GM11168 (cell line): ENCODE data around the gene CHAC1.

Experiments used
- in situ Hi-C: fragments of 300-500 bp; cut with MboI; formaldehyde crosslinking; loops from one replicate; pipeline ENCODE4 v1.12.0; 2022; ENCODE audit warnings: low sequenced_read_pairs; ENCODE audit not compliant: unreplicated experiment

Gene CHAC1

DNA sequence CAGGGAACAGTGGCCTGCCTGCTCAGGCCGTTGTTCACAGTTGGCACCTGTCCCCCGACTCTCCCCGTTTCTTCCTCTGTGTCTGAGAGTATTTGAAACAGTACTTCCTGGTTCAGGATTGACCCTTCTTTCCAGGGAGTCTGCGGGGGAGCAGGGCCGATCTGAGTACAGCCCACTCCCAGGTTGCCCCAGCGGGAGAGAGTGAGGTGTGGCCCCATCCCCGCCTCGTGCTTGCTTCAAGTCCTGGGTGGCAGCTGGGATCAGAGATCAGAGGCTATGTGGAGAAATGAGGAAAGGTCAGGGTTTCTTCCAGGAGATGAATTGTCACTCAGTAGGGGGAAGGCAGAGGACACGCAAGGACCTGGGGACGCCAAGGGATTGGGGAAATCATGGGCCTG is 30.7 kb upstream of the CHAC1 start:
- in situ Hi-C loops: no loop called here

DNA sequence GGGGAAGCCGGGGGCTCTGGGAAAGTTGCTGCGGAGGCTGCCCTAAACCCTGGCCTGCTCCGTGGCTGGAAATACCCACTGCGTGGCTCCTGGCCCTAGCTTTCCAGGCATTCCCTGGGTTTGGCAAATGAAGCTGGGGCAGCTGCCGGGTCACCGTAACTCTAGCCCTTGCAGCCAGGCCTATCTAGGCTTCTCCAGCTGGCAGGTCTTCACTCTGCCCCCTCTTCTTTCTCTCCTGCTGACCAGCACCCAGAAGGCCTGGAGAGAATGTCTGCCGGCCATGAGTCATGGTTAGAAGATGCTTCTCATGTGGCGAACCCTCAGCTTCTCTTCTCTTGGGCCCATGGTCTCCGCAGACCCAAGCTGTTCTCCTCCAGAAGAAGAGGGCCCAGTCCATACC is 29.7 kb upstream of the CHAC1 start:
- in situ Hi-C loops: no loop called here

DNA sequence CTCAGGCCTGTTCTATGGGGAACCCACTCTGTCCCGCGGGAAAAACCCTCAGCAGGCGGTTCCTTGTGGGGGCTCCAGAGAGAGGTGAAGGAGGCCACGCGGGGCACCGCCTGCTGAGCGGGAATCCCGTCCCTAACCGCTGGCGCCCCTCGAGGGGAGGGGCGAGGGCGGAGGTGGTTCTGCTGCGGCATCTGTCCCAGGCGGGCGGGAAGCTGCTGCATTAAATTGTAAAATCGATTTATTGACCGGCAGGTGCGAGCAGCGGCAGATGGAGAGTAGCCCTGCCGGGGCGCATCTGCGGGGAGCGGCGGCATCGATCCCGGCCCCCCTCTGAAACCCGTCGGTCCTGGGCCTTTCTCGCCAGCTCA is 27.8 kb upstream of the CHAC1 start:
- in situ Hi-C loops: no loop called here

DNA sequence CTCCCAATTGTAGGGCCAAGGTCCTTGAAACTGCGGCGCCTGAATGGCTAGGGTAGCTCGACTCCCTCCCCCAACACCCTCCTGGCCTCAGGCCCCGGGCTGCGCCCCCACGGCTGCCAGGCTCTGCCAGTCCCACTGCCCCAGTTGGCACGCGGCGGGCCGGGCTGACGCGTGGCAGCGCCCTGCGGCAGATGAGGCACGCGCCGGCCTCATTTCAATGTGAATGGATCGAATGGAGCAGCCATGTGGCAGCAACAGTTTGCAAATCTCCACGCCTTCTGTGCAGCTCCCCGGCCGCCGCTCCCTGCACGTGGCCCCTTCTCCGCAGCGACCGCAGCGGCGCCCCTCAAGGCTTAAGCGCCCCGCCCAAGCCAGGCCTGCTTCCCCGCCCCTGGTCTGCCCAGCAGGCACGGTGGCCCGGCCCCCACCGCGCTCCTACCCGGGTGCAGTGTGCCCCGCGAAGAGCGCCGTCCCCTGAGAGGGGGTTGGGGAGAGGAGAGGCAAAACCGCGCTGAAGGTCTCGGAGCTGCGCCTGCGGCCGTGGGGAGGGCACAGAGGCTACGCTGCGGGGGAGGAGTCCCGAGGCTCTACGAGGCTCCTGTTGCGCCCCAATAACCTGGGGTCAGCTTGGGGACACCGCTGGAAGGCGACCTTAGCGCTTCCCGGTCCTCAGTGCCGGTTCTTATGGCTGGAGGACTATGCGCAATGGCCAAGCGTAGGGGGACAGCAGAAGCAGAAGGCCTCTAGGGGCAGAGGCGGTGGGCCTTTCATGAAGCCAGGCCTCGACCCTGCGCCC is 27.2 kb upstream of the CHAC1 start:
- in situ Hi-C loops: no loop called here

DNA sequence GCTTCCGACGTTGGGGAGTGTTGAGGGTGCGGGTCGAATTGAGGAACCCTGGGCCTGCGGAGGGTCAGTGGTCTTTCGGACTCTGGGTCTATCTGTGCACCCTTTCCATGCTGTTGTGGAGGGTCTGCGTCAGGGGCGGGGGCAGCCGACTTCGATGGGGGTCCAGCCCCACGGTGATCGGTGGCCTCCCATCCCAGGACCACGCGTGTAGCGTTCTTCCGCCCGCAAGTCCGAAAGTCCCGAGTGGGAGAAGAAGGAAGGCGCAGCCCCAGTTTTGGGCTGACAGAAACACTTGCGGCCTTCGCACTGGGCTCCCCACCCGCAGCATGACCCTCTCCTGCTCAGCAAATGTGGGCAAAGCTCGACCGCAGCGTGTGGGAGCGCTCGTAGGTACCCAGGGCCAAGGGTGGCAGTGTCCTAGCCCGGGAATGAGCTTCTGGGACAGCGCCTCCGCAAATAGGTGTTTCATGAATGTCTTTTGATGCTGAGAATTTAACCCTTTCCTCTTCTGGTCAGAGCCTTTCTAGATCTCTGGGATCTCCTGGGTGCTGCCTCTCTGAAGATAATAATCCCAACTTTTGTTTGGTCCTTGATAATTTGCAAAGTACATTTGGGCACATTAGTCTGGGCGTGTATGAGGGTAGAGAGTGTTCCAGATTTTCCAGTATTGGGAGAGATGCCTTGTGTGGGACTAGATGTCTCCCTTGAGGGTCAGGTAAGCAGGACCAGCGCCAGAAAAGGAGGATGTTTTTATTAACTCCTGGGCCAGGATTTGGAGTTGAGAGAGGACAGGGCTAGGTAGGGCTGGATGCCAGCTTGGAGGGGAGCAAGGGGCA is 26.4 kb upstream of the CHAC1 start:
- in situ Hi-C loops: no loop called here

DNA sequence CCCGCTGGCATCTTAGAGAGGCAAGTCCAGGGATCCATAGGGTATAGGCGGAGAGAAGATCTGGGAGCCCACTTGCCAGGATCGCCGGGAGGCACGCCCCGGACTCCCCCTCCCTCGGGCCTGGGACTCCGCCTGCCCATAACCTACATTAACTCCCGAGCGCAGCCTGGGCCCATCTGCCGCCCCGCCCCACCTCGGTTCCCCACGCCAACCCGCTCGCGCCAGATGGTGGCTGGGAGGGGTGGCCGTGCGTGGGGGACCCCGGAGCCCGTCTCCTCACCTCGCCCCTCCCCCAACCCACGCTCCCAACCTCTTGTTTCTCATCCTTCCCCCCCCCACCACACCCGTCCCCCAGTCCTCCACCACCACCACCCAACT is 25.8 kb upstream of the CHAC1 start:
- in situ Hi-C loops: no loop called here

DNA sequence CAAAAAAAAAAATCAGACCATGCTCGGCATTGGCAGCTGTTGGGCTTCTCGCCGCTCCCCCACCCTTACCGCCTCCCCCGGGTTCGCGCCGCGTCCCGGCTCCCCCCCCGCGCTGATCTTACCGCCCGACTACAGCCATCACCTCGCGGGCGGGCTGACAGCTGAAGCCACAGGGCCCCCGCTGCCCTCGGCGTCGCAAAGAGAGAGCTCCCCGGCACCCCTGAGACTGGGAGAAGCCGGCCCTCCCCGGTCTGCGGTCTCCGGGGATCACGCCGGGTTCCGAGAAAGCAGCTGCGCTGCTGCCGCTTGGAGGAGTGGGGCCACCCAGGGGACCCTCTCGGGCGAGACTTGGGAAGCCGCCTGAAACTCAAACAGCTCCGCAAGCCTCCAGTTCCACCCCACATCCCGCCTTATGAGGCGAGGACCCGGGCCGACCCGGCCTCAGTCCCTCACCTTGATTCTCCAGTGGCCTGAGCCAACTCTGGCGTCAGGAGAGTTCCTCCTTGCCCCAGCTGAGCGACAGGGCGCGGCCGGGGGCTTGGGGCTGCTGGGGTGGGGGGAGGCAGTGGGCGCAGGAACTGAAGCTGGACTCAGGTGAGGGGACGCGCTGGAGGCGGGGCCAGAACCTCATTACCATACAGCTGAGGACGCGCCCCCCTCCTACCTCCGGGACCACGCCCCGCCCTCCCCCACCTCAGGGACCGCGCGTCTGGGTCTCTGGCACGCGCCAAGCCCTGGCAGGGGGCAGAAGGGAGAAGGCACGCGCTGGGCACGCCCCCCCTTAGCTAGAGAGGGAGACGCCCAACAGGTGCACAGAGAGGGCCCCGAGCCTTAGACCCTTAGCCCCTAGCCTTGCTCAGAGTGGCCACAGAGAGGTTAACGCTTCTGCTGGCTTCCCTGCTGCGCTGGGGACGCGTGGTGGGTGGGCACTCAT is 25.1 kb upstream of the CHAC1 start:
- in situ Hi-C loops: no loop called here

DNA sequence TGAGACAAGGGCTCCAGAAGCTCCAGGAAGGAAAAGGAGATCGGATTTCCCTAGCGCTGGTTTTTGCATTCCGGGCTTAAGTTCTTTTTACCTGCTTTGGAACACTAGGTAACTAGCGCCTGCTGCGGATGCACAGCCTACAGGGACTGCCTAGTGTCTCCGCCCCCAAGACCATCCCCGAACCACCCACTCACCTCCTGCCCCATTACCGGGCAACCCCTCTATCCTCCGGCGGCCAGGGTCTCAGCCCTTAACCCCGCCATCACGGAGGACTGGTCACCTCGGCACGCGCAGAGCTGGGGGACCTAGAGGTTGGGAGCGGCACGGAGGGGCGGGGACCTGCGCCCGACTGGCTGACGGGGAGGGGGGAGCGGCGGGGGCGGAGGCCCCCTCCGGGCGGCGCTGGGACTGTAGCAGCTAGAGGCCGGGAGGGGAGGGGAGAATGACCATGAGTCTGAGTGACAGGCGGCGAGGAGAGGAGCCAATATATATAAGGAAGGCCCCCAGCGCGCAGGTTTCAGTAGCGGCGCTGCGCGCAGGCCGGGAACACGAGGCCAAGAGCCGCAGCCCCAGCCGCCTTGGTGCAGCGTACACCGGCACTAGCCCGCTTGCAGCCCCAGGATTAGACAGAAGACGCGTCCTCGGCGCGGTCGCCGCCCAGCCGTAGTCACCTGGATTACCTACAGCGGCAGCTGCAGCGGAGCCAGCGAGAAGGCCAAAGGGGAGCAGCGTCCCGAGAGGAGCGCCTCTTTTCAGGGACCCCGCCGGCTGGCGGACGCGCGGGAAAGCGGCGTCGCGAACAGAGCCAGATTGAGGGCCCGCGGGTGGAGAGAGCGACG is 24.2 kb upstream of the CHAC1 start, which contains the start of gene DLL4:
Gene DLL4, plus strand, starts transcription at position 520 of the 839 bp plus-strand sequence. CDS start 329 bp downstream, outside the sequence.
- in situ Hi-C loops: no loop called here

DNA sequence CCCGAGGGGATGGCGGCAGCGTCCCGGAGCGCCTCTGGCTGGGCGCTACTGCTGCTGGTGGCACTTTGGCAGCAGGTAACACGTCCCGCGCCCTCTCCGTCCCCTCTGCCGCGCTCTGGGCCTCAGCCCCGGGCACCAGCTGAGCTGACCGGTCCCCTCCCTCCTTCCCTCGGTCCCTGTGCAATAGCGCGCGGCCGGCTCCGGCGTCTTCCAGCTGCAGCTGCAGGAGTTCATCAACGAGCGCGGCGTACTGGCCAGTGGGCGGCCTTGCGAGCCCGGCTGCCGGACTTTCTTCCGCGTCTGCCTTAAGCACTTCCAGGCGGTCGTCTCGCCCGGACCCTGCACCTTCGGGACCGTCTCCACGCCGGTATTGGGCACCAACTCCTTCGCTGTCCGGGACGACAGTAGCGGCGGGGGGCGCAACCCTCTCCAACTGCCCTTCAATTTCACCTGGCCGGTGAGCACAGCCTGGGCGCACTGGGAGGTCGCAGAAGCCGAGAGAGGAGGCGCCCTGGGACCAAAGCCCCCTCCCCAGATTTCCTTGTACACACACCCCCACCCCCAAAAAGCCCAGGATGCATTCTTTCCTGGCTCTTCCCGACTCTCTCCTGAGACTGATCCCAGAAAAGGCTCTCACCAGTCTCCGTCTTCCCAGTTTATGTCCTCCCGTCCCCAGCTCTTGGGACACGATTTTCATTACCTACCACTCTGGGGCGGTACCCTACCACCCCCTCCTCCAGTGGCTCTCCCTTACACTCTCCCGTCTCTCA is 23.4 kb upstream of the CHAC1 start:
- in situ Hi-C loops: no loop called here

DNA sequence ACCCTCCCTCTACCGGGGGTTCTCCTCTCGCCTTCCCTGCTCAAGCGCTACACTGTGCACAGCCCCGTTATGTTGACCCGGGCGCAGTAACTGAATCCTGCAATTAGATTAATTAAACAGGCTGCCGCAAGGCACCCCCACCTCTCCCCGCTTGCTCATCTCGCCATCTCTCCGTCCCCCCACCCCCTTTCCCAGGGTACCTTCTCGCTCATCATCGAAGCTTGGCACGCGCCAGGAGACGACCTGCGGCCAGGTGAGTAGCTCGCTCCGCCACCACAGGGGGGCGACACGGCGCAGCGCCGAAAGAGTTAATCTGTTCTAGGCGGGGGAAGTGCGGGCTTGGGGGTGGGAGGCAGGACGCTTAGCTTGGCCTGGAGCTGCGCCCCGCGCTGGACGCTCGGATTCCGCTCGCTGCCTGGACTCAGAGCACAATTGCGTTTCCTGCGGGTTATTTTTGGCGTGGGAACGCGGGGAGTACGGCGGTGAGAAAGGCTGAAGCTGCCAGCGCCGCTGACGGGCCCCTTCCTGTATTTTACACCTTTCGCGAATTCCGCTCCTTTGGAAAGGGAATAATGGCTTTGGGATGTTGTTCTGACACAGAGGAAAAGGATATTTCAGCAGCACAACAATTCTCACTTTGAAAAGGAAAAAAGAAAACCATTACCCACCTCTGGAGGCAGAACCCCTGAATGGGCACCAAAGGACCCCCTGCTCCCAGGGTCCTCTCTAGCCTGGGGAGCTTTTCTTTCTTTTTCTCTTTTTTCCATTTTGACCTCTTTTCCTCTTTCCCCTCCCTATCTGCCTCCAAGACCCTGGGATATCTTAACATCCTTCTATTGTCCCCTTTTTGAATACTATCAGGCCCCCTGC is 22.6 kb upstream of the CHAC1 start:
- in situ Hi-C loops: no loop called here

DNA sequence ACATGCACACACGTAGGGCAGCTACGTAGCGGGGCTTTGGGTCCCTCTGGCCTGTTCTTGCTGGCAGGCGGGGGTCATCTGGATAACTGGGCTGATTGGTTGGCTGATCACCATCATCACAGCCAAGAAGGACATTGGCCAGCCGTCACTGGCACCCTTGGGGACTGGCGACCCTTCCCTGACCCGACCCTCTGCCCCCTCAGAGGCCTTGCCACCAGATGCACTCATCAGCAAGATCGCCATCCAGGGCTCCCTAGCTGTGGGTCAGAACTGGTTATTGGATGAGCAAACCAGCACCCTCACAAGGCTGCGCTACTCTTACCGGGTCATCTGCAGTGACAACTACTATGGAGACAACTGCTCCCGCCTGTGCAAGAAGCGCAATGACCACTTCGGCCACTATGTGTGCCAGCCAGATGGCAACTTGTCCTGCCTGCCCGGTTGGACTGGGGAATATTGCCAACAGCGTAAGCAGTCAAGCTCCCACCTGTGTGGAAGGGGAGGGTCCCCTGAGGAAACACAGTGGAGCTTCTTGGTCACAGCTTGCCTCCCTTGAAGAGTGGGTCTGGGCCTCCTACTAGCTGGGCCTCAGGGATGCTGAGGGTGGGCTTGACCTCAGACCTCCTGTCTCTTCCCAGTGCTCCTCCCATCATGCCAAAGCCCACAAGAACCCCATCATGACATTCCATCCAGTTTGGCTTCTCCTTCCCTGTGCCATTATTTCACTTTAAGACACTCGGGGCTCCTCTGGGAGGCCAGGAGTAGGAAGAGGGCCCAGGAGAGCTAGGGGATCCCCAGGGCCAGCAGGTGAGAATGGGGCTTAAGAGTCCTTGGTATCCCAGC is 21.8 kb upstream of the CHAC1 start:
- in situ Hi-C loops: no loop called here

DNA sequence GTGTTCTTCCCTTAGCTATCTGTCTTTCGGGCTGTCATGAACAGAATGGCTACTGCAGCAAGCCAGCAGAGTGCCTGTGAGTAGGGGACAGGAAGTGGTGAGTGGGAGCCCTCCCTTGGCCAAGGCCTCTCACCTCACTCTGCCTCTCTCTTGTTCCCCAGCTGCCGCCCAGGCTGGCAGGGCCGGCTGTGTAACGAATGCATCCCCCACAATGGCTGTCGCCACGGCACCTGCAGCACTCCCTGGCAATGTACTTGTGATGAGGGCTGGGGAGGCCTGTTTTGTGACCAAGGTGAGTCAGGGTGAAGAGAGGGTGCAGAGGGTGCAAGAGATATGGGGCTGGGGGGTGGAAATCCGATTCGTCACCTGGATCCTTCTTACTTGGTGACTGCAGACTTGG is 21.1 kb upstream of the CHAC1 start:
- in situ Hi-C loops: no loop called here

DNA sequence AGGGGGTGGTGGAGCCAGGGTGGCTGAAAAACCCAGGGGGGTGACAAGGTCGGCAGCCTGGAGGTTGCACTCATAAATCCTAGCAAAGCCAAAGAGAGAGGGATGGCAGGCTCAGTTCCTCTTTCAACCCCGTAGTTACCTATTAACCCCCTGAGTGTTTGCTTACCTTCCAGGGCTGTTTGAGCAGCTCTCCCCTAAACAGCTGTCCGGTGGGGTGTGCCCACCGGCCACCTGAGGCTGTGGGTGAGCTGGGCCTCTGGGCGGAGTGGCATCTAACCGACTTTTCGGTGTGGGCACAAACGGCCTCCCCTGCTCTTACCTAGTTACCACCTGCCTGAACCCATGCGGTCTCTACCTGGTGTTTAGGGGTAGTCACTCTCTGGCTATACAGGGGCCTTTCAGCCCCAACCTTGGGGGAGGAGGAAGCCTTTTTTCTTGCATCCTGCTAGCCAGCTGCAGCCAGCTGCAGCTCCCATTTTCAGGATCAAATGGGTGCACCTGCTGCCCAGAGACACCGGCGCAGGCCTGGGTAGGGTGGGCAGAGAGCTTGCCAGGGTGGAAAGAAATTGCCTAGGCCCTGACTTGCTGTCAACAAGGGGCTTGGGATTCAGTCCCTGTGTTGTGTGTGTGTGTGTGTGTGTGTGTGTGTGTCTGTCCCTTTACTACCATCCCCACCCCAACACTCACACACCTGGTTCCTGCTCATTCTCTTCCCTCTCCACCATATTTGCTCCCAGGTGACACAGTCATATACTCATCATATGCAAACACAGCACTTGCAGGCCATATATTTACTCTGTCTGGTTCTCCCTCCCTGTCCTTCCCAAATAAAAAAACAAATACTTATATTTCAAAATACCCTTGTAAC is 20.4 kb upstream of the CHAC1 start:
- in situ Hi-C loops: no loop called here

DNA sequence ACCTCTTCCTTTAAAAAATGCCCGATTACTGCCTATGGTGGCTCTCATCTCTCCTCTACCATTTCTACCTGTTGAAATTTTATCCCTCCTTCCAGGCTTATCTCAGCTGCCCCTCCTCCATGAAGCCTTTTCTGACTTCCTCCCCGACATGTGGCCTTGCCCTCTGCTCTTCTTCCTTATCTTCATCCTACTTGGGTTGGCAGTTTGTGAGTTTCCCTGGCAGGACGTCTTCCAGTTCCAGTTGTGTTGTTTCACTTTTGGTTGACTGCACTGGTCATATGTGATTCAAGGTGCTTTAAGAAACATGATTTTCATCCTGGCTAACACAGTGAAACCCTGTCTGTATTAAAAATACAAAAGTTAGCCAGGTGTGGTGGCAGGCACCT is 19.8 kb upstream of the CHAC1 start:
- in situ Hi-C loops: no loop called here

DNA sequence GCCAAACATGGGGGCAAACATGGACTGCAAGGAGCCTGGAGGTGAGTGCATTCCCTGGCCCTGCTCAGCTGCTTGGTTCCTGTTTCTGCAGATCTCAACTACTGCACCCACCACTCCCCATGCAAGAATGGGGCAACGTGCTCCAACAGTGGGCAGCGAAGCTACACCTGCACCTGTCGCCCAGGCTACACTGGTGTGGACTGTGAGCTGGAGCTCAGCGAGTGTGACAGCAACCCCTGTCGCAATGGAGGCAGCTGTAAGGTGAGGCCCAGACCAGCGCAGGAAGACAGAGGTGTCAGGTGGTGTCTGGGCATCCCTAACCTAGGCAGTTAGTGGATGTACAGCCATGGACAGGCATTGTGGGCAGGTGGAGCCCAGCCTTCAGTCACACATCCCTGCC is 18.8 kb upstream of the CHAC1 start:
- in situ Hi-C loops: no loop called here

DNA sequence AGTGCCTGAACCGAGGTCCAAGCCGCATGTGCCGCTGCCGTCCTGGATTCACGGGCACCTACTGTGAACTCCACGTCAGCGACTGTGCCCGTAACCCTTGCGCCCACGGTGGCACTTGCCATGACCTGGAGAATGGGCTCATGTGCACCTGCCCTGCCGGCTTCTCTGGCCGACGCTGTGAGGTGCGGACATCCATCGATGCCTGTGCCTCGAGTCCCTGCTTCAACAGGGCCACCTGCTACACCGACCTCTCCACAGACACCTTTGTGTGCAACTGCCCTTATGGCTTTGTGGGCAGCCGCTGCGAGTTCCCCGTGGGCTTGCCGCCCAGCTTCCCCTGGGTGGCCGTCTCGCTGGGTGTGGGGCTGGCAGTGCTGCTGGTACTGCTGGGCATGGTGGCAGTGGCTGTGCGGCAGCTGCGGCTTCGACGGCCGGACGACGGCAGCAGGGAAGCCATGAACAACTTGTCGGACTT is 17.0 kb upstream of the CHAC1 start:
- in situ Hi-C loops: no loop called here
